COLO668 (cell line): ENCODE data around the gene TRIB2.

Experiments
- DNase-seq: peaks from one replicate; lab custom pipeline; 2025; ENCODE audit not compliant: unreplicated experiment; lab: John Stamatoyannopoulos, UW

Gene TRIB2

GRCh38 chr2:12773586-12774394, 57.1 kb downstream of the TRIB2 start:
- DNase-seq: no peak

DNA sequence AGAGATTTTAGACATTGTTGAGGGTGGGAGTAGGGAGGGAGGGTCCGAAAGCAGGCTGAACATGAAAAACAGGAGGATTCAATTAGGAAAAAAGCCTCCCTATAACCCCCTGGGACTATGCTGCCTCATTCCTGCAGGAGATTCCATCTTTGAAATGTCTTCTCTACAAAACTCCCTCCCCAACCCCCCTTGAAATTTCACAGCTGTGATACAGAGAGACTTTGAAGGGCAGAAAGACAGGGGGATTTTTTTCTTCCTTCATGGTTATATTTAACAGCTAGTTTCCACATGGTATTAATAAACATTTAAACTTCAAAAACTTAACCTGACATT, 57.6 kb downstream of the TRIB2 start:
- no peak for DNase-seq

DNA sequence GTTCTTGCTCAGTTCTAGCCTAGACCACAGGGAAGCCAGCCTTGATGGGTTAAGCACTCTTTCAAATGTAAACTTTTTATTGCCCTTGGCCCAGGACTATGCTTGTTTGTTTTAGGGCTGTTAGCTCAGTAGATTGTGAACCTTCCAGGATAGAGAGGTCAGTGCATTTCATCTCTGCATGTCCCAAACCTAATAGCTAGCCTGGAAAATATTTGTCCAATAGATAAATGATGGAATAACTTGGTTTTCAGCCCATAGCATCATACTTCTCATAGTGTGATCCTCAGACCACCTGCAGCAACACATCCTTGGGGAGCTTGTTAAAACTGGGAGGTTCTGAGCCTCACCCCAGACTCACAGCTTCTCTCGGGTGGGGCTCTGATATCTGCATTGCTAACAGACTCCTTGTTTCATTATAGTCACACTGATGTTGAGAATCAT, 59.8 kb downstream of the TRIB2 start:
- DNase-seq: no peak

- no peak for DNase-seq
Observed at GRCh38 chr2:12778369-12778768, 61.6 kb downstream of the TRIB2 start.

GRCh38 chr2:12778811-12779579, 62.3 kb downstream of the TRIB2 start:
- no peak for DNase-seq

DNA sequence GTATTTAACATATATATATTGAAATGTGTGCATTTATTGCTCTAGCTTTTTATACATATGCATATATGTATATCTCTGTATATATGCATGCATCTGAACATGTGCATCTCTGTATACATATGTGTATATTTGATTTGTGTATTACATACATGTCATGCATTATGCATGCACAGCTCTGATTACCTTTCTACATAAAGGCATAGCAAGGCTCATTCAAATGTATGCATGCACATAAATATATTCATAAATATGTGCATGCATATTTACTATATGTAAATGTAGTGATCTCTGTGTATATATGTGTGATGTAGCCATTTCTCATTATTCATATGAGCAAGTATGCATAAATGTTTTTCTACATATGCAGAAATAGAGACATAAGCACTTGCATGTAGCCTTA, 64.6 kb downstream of the TRIB2 start:
- DNase-seq: no peak

DNA sequence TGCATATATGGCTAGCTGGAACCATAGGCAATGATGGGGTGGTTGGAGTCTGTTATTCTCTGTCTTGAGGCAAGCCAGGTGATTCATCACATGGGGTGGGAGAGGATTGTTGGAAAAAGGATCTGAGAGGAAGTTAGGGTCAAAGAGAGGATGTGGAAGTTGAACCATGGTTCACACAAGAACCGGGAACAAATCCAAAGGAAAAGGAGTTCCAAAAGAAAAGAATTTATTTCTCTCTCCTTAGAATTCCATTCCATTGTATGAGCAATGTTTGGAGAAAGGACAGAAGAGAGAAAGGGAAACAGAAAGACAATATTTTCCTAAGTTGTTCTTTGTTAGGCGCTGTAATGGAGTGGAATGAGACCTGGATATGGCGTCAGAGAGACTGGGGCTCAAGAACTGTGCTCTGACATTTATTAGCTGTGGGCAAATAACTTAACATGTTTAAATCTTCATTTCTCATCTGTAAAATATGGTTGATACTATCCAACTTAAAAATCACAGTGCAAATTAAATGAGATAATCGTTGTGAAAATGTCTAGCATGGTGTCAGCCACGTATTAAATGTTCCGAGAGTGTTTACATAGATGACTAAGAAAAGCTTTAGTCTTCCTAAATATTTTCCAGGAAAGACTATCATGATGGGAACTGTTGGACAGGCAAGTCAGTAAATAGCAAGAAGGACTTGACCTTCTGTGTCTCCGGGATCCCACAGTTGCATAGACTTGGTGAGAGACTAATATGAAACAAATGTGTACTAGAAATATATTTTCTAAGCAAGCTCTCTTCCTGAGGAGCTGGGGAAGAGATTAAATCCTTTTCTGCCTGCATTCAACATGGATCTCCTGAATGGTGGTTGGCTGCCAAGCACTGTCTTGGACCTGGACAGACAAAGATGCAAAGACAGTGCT, 71.4 kb downstream of the TRIB2 start:
- DNase-seq: no peak

- DNase-seq: no peak
Observed at GRCh38 chr2:12791906-12792305, 75.2 kb downstream of the TRIB2 start.
